HepG2 (cell line): ENCODE measurements around the gene SMAD3. TPM values are rescaled to one million over a fixed set of nuclear protein-coding genes. Genes with fewer than 3 reads are reported as not detected.

Experiments
- DPF2 ChIP-seq: sonication (generic); formaldehyde crosslinking; IDR thresholded peaks from 2 replicates; pipeline ENCODE4 v1.4.0; 2020; ENCODE audit warnings: mild to moderate bottlenecking, low read depth, missing genetic modification reagents, borderline replicate concordance
- DR1 ChIP-seq: sonication (generic); formaldehyde crosslinking; IDR thresholded peaks from 2 replicates; pipeline ENCODE4 v1.8.0; 2021; ENCODE audit warnings: mild to moderate bottlenecking, missing genetic modification reagents, inconsistent platforms
- DRAP1 ChIP-seq: IDR thresholded peaks from 2 replicates; pipeline ENCODE4 v1.6.1; 2016; ENCODE audit warnings: missing genetic modification reagents, missing compliant biosample characterization
- EP300 ChIP-seq, 3 experiments: sonication (generic) in 1 of 3; formaldehyde crosslinking in 1 of 3; IDR thresholded peaks; 2 replicates each; pipeline versions ENCODE4 v1.5.1 to v1.6.1; 2011 to 2020; ENCODE audit warnings: low read depth in 2 of 3, low read length in 2 of 3, borderline replicate concordance in 1 of 3, improper control_type of control experiment in 1 of 3, mild to moderate bottlenecking in 1 of 3, missing genetic modification reagents in 1 of 3, moderate library complexity in 1 of 3
- ISL2 ChIP-seq: sonication (generic); formaldehyde crosslinking; IDR thresholded peaks from 2 replicates; pipeline ENCODE4 v1.5.0; 2020; ENCODE audit warnings: missing genetic modification reagents
- KLF16 ChIP-seq, 2 experiments: sonication (generic) in 1 of 2; formaldehyde crosslinking in 1 of 2; IDR thresholded peaks; 2 replicates each; pipeline versions ENCODE4 v1.6.1 to v1.8.0; 2016 to 2023; ENCODE audit warnings: missing genetic modification reagents in 2 of 2, missing compliant biosample characterization in 1 of 2
- KLF9 ChIP-seq: IDR thresholded peaks from 2 replicates; pipeline ENCODE4 v1.6.1; 2016; ENCODE audit warnings: low read depth
- NFIC ChIP-seq: IDR thresholded peaks from 2 replicates; pipeline ENCODE4 v1.6.1; 2012; ENCODE audit warnings: mild to moderate bottlenecking, low read length, inconsistent platforms
- POLR2A ChIP-seq, 2 experiments: IDR thresholded peaks; 2 replicates each; pipeline ENCODE4 v1.6.1; 2011; ENCODE audit warnings: low read depth in 2 of 2, low read length in 2 of 2, mild to moderate bottlenecking in 1 of 2, moderate library complexity in 1 of 2; ENCODE audit not compliant: insufficient read depth in 1 of 2
- RCOR2 ChIP-seq: IDR thresholded peaks from 2 replicates; pipeline ENCODE4 v1.6.1; 2016; ENCODE audit warnings: missing biosample characterization, missing genetic modification reagents
- REST ChIP-seq, 2 experiments: IDR thresholded peaks; 2 replicates each; pipeline ENCODE4 v1.6.1; 2011 to 2012; ENCODE audit warnings: low read length in 2 of 2, borderline replicate concordance in 1 of 2, low read depth in 1 of 2, mild to moderate bottlenecking in 1 of 2, moderate library complexity in 1 of 2
- RFXAP ChIP-seq: sonication (generic); formaldehyde crosslinking; IDR thresholded peaks from 2 replicates; pipeline ENCODE4 v1.4.0; 2020; ENCODE audit warnings: missing genetic modification reagents, borderline replicate concordance
- SKI ChIP-seq: fragments of 450-650 bp; IDR thresholded peaks from one replicate; pipeline ENCODE4 v1.6.1; 2018; ENCODE audit warnings: mild to moderate bottlenecking; ENCODE audit not compliant: partially characterized antibody
- SMARCC2 ChIP-seq: fragments of 450-650 bp; IDR thresholded peaks from 2 replicates; pipeline ENCODE4 v1.6.1; 2017; ENCODE audit warnings: antibody characterized with exemption, mild to moderate bottlenecking
- SPEN ChIP-seq: sonication (generic); formaldehyde crosslinking; IDR thresholded peaks from 2 replicates; pipeline ENCODE4 v1.5.1; 2020; ENCODE audit warnings: low read depth, mild to moderate bottlenecking, missing genetic modification reagents
- THYN1 ChIP-seq: sonication (generic); formaldehyde crosslinking; IDR thresholded peaks from 2 replicates; pipeline ENCODE4 v1.8.1; 2023; ENCODE audit warnings: low read depth, mild to moderate bottlenecking, moderate library complexity, missing genetic modification reagents, borderline replicate concordance
- ZNF232 ChIP-seq: sonication (generic); formaldehyde crosslinking; IDR thresholded peaks from 2 replicates; pipeline ENCODE4 v1.4.0; 2020; ENCODE audit warnings: missing genetic modification reagents, borderline replicate concordance
- ZNF446 ChIP-seq: sonication (generic); formaldehyde crosslinking; IDR thresholded peaks from 2 replicates; pipeline ENCODE4 v1.5.0; 2020; ENCODE audit warnings: mild to moderate bottlenecking, missing genetic modification reagents
- ZNF501 ChIP-seq: sonication (generic); formaldehyde crosslinking; IDR thresholded peaks from 2 replicates; pipeline ENCODE4 v1.5.1; 2020; ENCODE audit warnings: mild to moderate bottlenecking, moderate library complexity, missing genetic modification reagents
- ZNF569 ChIP-seq: sonication (generic); formaldehyde crosslinking; IDR thresholded peaks from 2 replicates; pipeline ENCODE4 v1.5.0; 2020; ENCODE audit warnings: mild to moderate bottlenecking, missing genetic modification reagents, moderate library complexity, borderline replicate concordance
- ZNF580 ChIP-seq: IDR thresholded peaks from 2 replicates; pipeline ENCODE4 v1.6.1; 2016; ENCODE audit warnings: low read depth, borderline replicate concordance
- ZNF629 ChIP-seq: sonication (generic); formaldehyde crosslinking; conservative IDR thresholded peaks from 2 replicates; pipeline ENCODE4 v1.5.0; 2020; ENCODE audit warnings: missing genetic modification reagents
- ZNF709 ChIP-seq: sonication (generic); formaldehyde crosslinking; IDR thresholded peaks from 2 replicates; pipeline ENCODE4 v1.5.0; 2020; ENCODE audit warnings: mild to moderate bottlenecking, missing genetic modification reagents
- ZNF713 ChIP-seq: sonication (generic); formaldehyde crosslinking; IDR thresholded peaks from 2 replicates; pipeline ENCODE4 v1.4.0; 2020; ENCODE audit warnings: mild to moderate bottlenecking, missing genetic modification reagents
- ZNF788 ChIP-seq: sonication (generic); formaldehyde crosslinking; IDR thresholded peaks from 2 replicates; pipeline ENCODE4 v1.5.0; 2020; ENCODE audit warnings: mild to moderate bottlenecking, missing genetic modification reagents, borderline replicate concordance
- polyA plus RNA-seq, 8 experiments: library from polyadenylated mRNA; depleted of rRNA in 3 of 8; stranded (reverse) in 7 of 8; unstranded in 1 of 8; fragments of >200 nt; fragmentation: Illumina TruSeq in 4 of 8; extraction: Trizol in 4 of 8; gene quantifications; 2 replicates each; pipeline versions ENCODE4 v1.2.1 to v1.2.3, GENCODE V29; 2011 to 2016; ENCODE audit warnings: low read depth in 4 of 8, missing spikeins in 1 of 8, mixed read lengths in 1 of 8; ENCODE audit not compliant: insufficient read depth in 1 of 8
- total RNA-seq, 5 experiments: library from RNA; depleted of rRNA; stranded (reverse); fragments of >200 nt; fragmentation: Illumina TruSeq; extraction: Trizol; gene quantifications; 2 replicates each; pipeline ENCODE4 v1.2.3, GENCODE V29; 2016; ENCODE audit warnings: low read depth in 1 of 5

The SMAD3 gene
- total and polyA plus RNA-seq, 2 of the 13 experiments (the other 11 are each of a cell fraction or from before 2014, with no cell fraction given): 8.6 to 56.3 TPM

- TF ChIP-seq REST (IDR thresholded peaks at IDR 0.05; ENCODE audit: borderline replicate concordance in 1 of 2, low read depth in 1 of 2, low read length in 2 of 2) (peak in 1 of 2 experiments; percentile 62; a peak in 1 of 4 replicates), SPEN (0 out of 2 replicates have a peak, but pooled peaks have one; percentile 12), ISL2 (CRISPR knock-in tag) (peak; percentile 83), POLR2A (IDR thresholded peaks at IDR 0.05; ENCODE audit: insufficient read depth in 1 of 2, low read depth in 2 of 2, low read length in 2 of 2) (peak; percentile 54 to 79; a peak in 3 of 4 replicates), NFIC (peak; percentile 71; the same call in 1 of the 2 replicates), ZNF232 (CRISPR knock-in tag) (0 out of 2 replicates have a peak, but pooled peaks have one; percentile 24), THYN1 (no peak), ZNF713 (CRISPR knock-in tag) (peak; percentile 19; the same call in 1 of the 2 replicates), RFXAP (CRISPR knock-in tag) (peak; percentile 78; the same call in 1 of the 2 replicates), SKI (no peak), DRAP1 (CRISPR knock-in tag) (peak; percentile 93), KLF16 (CRISPR knock-in tag; IDR thresholded peaks at IDR 0.05) (no peak), EP300 (IDR thresholded peaks at IDR 0.05; ENCODE audit: low read depth in 2 of 2, low read length in 2 of 2) (peak in 1 of 2 experiments; percentile 75; a peak in 2 of 4 replicates), EP300 (CRISPR knock-in tag; IDR thresholded peaks at IDR 0.05; ENCODE audit: borderline replicate concordance) (no peak; the same call in 1 of the 2 replicates), RCOR2 (CRISPR knock-in tag) (no peak), ZNF580 (CRISPR knock-in tag) (no peak), KLF9 (CRISPR knock-in tag) (no peak), ZNF446 (CRISPR knock-in tag) (no peak), SMARCC2 (no peak), DR1 (0 out of 2 replicates have a peak, but pooled peaks have one; percentile 30), ZNF788 (CRISPR knock-in tag) (peak; percentile 49; the same call in 1 of the 2 replicates), ZNF629 (CRISPR knock-in tag) (peak; percentile 92), ZNF569 (CRISPR knock-in tag) (no peak), DPF2 (CRISPR knock-in tag) (0 out of 2 replicates have a peak, but pooled peaks have one; percentile 3), ZNF709 (0 out of 2 replicates have a peak, but pooled peaks have one; percentile 46), ZNF501 (CRISPR knock-in tag) (peak; percentile 84)
Measured at GRCh38 chr15:67062369-67062985, 2.9 kb upstream of the SMAD3 start (continued).
